MM.1S (cell line): ENCODE data around the gene RARB.

Experiments
- DNase-seq: peaks from one replicate; pipeline ENCODE4 v3.0.0-alpha.2; 2015
- H2AFZ ChIP-seq: fragments of 300-600 bp; sonication (generic); 2 replicates; pipeline ENCODE4 v1.6.0; 2016; ENCODE audit warnings: antibody characterized with exemption, low read length
- H3F3A ChIP-seq: fragments of 300-600 bp; sonication (generic); 2 replicates; pipeline ENCODE4 v1.6.1; 2016; ENCODE audit warnings: mild to moderate bottlenecking, antibody characterized with exemption, low read length, moderate library complexity, mixed read lengths; ENCODE audit not compliant: insufficient read depth
- H3K27ac ChIP-seq: fragments of 300-600 bp; sonication (generic); 2 replicates; pipeline ENCODE4 v1.5.1; 2016; ENCODE audit warnings: mild to moderate bottlenecking, low read length
- H3K27me3 ChIP-seq: fragments of 300-600 bp; sonication (generic); replicated peaks from 2 replicates; pipeline ENCODE4 v1.6.0; 2016; ENCODE audit warnings: low read length; ENCODE audit not compliant: insufficient read depth
- H3K36me3 ChIP-seq: fragments of 300-600 bp; sonication (generic); replicated peaks from 2 replicates; pipeline ENCODE4 v1.6.1; 2016; ENCODE audit warnings: mild to moderate bottlenecking, low read length, mixed read lengths; ENCODE audit not compliant: insufficient read depth
- H3K4me1 ChIP-seq: fragments of 300-600 bp; sonication (generic); 2 replicates; pipeline ENCODE4 v1.6.1; 2016; ENCODE audit warnings: low read length, mixed read lengths
- H3K4me2 ChIP-seq: fragments of 300-600 bp; sonication (generic); 2 replicates; pipeline ENCODE4 v1.6.0; 2016; ENCODE audit warnings: low read depth, low read length
- H3K4me3 ChIP-seq: fragments of 300-600 bp; sonication (generic); 2 replicates; pipeline ENCODE4 v1.5.1; 2016; ENCODE audit warnings: low read length, mixed read lengths
- H3K79me2 ChIP-seq: fragments of 300-600 bp; sonication (generic); 2 replicates; pipeline ENCODE4 v1.6.1; 2016; ENCODE audit warnings: mixed run types, low read length, mixed read lengths
- H3K9ac ChIP-seq: fragments of 300-600 bp; sonication (generic); 2 replicates; pipeline ENCODE4 v1.6.1; 2016; ENCODE audit warnings: low read length, mixed read lengths
- H3K9me2 ChIP-seq: fragments of 300-600 bp; sonication (generic); replicated peaks from 2 replicates; pipeline ENCODE4 v1.6.1; 2016; ENCODE audit warnings: mild to moderate bottlenecking, low read length, mixed read lengths; ENCODE audit not compliant: insufficient read depth
- H3K9me3 ChIP-seq: fragments of 300-600 bp; sonication (generic); replicated peaks from 2 replicates; pipeline ENCODE4 v1.6.1; 2016; ENCODE audit warnings: mild to moderate bottlenecking, low read length, mixed read lengths; ENCODE audit not compliant: insufficient read depth
- H4K20me1 ChIP-seq: fragments of 300-600 bp; sonication (generic); 2 replicates; pipeline ENCODE4 v1.6.1; 2016; ENCODE audit warnings: mild to moderate bottlenecking, low read length, moderate library complexity, mixed read lengths; ENCODE audit not compliant: insufficient read depth
- EZH2 ChIP-seq: fragments of 300-600 bp; sonication (generic); optimal IDR thresholded peaks from 2 replicates; pipeline ENCODE3; 2017; ENCODE audit warnings: low read depth, mild to moderate bottlenecking, antibody characterized with exemption, low read length, mixed read lengths
- EZH2phosphoT487 ChIP-seq: fragments of 300-600 bp; sonication (generic); IDR thresholded peaks from 2 replicates; pipeline ENCODE4 v1.6.1; 2018; ENCODE audit warnings: antibody characterized with exemption, low read length
- TF ChIP-seq, protein P1 (sequence below): fragments of 300-600 bp; sonication (generic); IDR thresholded peaks from 2 replicates; pipeline ENCODE4 v1.5.1; 2016; ENCODE audit warnings: antibody characterized with exemption, low read length, mixed read lengths

Gene RARB

DNA sequence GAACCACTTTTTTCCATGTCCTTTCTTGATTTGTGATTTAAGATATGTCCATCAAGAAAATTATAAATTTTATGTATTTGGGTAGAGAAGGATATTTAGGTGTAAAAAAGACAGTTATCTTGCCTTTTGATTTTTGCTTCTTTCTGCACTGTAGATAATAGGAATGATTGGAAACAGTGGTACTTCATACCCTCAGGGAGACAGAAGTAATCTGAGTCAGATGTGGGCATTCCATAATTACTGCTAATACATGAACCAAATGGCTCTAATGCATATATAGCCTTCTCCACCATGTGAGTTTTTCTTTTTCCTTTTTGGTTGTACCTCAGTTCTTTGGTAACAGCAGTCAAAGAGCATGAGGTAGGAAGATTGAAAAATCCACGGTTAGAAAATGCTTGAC is 67.2 kb downstream of the RARB start:
- no peak for DNase-seq
- H3F3A ChIP-seq: no peaks in the 10 kb centered on the region
- no peaks in the 10 kb centered on the region for H4K20me1 ChIP-seq
- TF ChIP-seq EZH2phosphoT487 (no peak), EZH2 (no peak)
- TF ChIP-seq, protein P1, sequence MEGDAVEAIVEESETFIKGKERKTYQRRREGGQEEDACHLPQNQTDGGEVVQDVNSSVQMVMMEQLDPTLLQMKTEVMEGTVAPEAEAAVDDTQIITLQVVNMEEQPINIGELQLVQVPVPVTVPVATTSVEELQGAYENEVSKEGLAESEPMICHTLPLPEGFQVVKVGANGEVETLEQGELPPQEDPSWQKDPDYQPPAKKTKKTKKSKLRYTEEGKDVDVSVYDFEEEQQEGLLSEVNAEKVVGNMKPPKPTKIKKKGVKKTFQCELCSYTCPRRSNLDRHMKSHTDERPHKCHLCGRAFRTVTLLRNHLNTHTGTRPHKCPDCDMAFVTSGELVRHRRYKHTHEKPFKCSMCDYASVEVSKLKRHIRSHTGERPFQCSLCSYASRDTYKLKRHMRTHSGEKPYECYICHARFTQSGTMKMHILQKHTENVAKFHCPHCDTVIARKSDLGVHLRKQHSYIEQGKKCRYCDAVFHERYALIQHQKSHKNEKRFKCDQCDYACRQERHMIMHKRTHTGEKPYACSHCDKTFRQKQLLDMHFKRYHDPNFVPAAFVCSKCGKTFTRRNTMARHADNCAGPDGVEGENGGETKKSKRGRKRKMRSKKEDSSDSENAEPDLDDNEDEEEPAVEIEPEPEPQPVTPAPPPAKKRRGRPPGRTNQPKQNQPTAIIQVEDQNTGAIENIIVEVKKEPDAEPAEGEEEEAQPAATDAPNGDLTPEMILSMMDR: no peak
- no peak overlapping the region for H3K27ac ChIP-seq
- no peak overlapping the region for H3K4me2 ChIP-seq
- H3K27me3 ChIP-seq: no peaks in the 10 kb centered on the region
- no peak overlapping the region for H3K4me3 ChIP-seq
- no peaks in the 10 kb centered on the region for H3K36me3 ChIP-seq
- H3K79me2 ChIP-seq: no peaks in the 10 kb centered on the region
- H3K9ac ChIP-seq: no peak overlapping the region
- H3K4me1 ChIP-seq: no peaks in the 10 kb centered on the region
- no peaks in the 10 kb centered on the region for H3K9me2 ChIP-seq
- no peaks in the 10 kb centered on the region for H3K9me3 ChIP-seq
- H2AFZ ChIP-seq: no peak overlapping the region

DNA sequence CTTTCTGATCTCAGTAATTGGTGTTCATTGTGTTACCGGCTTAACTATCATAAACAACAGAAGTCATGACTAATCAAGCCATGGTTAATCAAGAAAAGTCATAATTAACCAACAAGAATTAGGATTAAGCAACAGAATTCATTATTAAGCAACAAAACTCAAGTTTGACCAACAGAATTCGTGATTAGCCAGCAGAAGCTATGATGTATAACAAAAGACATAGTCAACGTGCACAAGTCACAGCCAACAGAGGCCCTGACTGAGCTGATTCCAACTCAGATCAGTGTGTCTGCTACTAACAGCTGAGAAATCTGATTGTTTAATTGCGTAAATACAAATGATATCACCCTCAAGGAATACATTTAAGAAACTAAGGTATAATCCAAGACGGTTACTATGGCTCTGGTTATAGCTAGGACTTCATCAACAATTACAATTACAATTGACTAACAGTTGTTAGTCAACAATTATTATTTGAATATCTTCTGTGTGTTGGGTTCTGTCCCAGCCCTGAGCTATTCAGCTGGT is 67.7 kb downstream of the RARB start:
- no peak overlapping the region for H2AFZ ChIP-seq
- no peak for DNase-seq
- H3K4me1 ChIP-seq: no peaks in the 10 kb centered on the region
- no peak overlapping the region for H3K4me2 ChIP-seq
- H3K9me3 ChIP-seq: no peaks in the 10 kb centered on the region
- H3K79me2 ChIP-seq: no peaks in the 10 kb centered on the region
- no peaks in the 10 kb centered on the region for H3K36me3 ChIP-seq
- no peaks in the 10 kb centered on the region for H4K20me1 ChIP-seq
- no peaks in the 10 kb centered on the region for H3K9me2 ChIP-seq
- no peaks in the 10 kb centered on the region for H3F3A ChIP-seq
- no peak overlapping the region for H3K9ac ChIP-seq
- H3K27ac ChIP-seq: no peak overlapping the region
- no peak for TF ChIP-seq EZH2phosphoT487
- TF ChIP-seq, protein P1: no peak
- TF ChIP-seq EZH2: no peak
- no peak overlapping the region for H3K4me3 ChIP-seq
- H3K27me3 ChIP-seq: no peaks in the 10 kb centered on the region

DNA sequence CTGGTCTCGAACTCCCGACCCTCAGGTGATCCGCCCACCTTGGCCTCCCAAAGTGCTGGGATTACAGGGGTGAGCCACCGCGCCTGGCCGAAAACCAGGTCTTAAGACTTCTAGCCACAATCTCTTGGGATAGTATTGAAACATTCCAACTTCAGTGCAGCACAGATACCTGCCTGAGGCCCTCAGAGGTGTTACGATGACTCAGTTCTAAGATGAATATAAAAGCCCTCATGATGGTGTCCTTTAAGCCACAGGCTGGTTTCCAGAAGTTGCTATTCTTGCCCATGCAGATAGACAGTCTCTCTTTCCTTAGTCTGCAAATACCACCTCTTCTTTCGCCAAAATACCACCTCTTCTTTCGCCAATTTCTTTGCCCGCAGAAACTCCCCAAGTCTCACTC is 69.0 kb downstream of the RARB start:
- H3K4me1 ChIP-seq: no peaks in the 10 kb centered on the region
- no peak overlapping the region for H2AFZ ChIP-seq
- H3F3A ChIP-seq: no peaks in the 10 kb centered on the region
- H3K79me2 ChIP-seq: no peaks in the 10 kb centered on the region
- no peak overlapping the region for H3K4me2 ChIP-seq
- H4K20me1 ChIP-seq: no peaks in the 10 kb centered on the region
- H3K27me3 ChIP-seq: no peaks in the 10 kb centered on the region
- no peaks in the 10 kb centered on the region for H3K9me2 ChIP-seq
- H3K9ac ChIP-seq: no peak overlapping the region
- no peaks in the 10 kb centered on the region for H3K36me3 ChIP-seq
- DNase-seq: no peak
- TF ChIP-seq EZH2 (no peak), EZH2phosphoT487 (no peak)
- TF ChIP-seq, protein P1: no peak
- H3K27ac ChIP-seq: no peak overlapping the region
- H3K4me3 ChIP-seq: no peak overlapping the region
- H3K9me3 ChIP-seq: no peaks in the 10 kb centered on the region
